AG04449 (cell line): Measurements from ENCODE around the gene SLAIN1.

ENCODE experiments used
- CTCF ChIA-PET: fragments of 350-600 bp; formaldehyde crosslinking; extraction: SDS; loops from one replicate; lab custom pipeline; 2021; ENCODE audit warnings: antibody characterized with exemption; lab: Yijun Ruan, JAX
- POLR2A ChIA-PET: fragments of 400-600, 350-600 bp; formaldehyde crosslinking; extraction: SDS; loops from one replicate; lab custom pipeline; 2020; ENCODE audit warnings: antibody characterized with exemption, inconsistent platforms; lab: Yijun Ruan, JAX
- DNase-seq: peaks from one replicate; pipeline ENCODE4 v3.0.0-alpha.2; 2010; ENCODE audit warnings: low read depth, low spot score
- H3K4me3 ChIP-seq: 2 replicates; pipeline ENCODE4 v1.5.1; 2011; ENCODE audit warnings: low read depth, mild to moderate bottlenecking, control low read depth, low read length
- TF ChIP-seq, protein P1 (sequence below): IDR thresholded peaks from one replicate; pipeline ENCODE4 v1.5.1; 2011; ENCODE audit warnings: mild to moderate bottlenecking, moderate library complexity, low read length, control low read depth, inconsistent platforms; ENCODE audit not compliant: insufficient read depth; ENCODE audit errors: missing control alignments

SLAIN1 gene

DNA sequence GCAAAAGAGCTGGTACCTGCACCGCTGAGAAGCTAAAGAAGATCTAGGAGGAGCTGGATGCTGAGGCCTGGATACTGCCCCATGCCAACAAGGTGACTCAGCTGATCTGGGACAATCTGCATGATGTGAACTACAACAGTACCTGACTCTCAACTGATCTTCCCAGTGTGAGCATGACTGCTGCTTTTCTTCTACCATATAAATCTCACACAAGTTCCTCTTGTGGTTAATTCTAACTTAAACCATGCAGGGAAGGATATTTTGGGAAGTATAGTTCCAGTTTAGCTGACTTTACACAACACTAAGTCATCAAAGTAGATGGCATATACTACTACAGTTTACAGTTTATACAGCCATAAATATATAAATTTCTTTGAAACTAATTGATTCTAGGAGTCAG, 91.9 kb downstream of the SLAIN1 start:
- DNase-seq, result no peak
- CTCF ChIA-PET, result no interaction called here
- H3K4me3 ChIP-seq, result no peak overlapping the region
- POLR2A ChIA-PET, result no interaction called here
- TF ChIP-seq, protein P1, sequence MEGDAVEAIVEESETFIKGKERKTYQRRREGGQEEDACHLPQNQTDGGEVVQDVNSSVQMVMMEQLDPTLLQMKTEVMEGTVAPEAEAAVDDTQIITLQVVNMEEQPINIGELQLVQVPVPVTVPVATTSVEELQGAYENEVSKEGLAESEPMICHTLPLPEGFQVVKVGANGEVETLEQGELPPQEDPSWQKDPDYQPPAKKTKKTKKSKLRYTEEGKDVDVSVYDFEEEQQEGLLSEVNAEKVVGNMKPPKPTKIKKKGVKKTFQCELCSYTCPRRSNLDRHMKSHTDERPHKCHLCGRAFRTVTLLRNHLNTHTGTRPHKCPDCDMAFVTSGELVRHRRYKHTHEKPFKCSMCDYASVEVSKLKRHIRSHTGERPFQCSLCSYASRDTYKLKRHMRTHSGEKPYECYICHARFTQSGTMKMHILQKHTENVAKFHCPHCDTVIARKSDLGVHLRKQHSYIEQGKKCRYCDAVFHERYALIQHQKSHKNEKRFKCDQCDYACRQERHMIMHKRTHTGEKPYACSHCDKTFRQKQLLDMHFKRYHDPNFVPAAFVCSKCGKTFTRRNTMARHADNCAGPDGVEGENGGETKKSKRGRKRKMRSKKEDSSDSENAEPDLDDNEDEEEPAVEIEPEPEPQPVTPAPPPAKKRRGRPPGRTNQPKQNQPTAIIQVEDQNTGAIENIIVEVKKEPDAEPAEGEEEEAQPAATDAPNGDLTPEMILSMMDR, result no peak

DNA sequence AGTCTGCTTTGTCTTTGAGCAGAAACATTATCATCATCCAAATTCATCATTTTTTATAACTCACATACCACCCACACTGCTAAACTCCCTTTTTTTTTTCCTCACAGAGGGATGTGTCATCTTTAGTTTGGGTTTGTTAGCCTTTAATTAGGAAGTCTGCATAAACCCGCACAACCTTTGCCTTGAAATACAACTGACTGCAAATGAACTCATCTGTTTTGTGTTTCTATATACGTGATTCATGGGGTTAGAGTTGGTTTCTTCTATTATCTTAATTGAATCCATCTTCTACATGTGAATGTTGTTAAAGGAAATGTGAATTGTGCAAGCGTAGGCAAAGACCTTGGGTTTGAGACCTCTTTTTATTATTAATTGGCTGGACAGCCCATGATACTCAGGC, 102.7 kb downstream of the SLAIN1 start:
- no peak overlapping the region for H3K4me3 ChIP-seq
- DNase-seq, result no peak
- CTCF ChIA-PET, result no interaction called here
- TF ChIP-seq, protein P1, result no peak
- POLR2A ChIA-PET, result no interaction called here

DNA sequence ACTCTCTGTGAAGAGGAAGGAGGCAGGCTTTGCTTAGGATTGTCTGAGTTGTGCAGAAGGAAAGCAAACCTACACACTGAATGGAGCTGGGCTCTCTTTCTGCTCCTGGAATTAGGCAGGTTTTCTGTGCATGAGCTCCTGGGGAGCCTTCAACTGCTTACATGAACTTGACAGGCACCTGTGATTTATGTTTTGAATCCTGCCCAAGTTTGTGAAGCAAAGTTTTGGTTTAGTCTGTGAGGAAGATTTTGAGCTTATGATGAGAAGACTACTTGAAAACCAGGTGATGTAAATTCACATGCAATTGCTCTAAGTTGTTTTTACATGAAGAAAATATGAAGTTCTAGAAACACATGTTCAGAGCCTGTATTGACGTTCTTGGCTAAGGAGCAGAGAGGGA, 109.0 kb downstream of the SLAIN1 start:
- TF ChIP-seq, protein P1, result no peak
- H3K4me3 ChIP-seq, result no peak overlapping the region
- DNase-seq, result no peak
- POLR2A ChIA-PET, result no interaction called here
- CTCF ChIA-PET, result no interaction called here

DNA sequence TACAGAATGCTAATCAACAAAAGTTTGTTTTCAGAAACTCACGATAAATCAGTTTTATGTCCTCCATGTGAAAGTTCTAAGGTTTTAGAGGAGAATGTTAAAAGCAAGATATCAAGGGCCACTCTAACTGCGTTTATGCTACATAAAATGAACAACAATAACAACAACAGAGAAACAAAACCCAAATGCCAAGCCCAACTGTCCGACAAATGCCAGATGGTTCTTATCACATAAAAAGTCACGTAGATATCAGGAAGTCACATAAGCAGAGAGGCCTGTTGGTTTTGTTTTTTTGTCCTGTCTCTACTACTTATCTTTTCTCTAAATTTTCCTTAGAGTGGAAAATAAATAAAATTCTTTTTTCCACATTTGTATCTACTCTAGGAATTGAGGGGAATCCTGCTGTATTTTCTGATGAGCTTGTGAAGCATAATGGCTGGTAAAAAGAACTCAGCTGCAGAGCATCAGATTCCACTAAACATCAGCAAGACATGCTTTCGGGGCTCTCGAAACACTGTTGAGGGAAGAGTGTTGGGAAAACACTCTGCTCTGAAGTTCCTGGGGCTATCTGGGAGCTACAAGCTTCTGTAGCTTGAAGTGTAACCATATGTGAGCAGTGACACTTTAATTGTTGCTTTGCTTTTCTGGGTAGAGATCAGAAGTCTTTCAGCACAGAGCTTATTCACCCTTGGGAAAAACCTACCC, 110.1 kb downstream of the SLAIN1 start:
- CTCF ChIA-PET, result no interaction called here
- H3K4me3 ChIP-seq, result no peak overlapping the region
- TF ChIP-seq, protein P1, result no peak
- POLR2A ChIA-PET, result no interaction called here
- no peak for DNase-seq

DNA sequence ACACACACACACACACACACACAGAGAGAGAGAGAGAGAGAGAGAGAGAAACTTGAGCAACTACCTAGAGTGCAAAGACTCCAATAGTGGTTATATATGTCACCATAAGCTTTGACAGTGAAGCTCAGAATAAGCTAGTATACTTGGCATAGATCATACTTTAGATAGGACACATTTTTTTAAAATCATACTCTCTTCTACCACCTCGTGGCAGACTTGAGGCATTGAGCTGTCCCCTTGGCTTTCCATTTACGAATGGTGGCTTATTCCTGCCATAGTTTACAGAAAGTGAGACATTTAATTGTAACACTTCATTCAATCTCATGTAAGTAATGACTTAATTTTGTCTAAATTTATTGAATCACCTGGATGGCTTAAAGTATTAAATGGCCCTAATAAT, 112.9 kb downstream of the SLAIN1 start:
- ChIA-PET POLR2A (no interaction called here), CTCF (no interaction called here)
- TF ChIP-seq, protein P1, result no peak
- H3K4me3 ChIP-seq, result no peak overlapping the region
- DNase-seq, result no peak

DNA sequence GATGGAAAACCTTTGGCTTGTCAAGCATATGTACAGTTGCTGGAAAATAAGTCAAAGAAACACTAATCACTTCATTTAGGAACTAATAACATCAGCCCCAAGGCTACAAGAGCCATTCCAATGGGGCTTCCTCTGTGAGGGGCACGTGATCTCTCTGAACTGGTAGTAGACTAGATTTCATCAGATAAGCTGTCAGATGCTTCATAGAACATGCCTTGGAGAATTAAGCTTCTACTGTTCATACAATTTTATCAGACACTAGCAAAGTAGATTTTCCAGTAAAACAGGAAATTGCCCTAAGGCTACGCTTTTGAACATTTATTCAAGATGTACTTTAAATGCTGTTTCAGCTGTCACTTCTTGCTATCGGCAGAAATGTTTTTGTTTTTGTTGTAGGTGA, 113.4 kb downstream of the SLAIN1 start:
- H3K4me3 ChIP-seq, result no peak overlapping the region
- no peak for DNase-seq
- ChIA-PET CTCF (no interaction called here), POLR2A (no interaction called here)
- TF ChIP-seq, protein P1, result no peak
